ENCODE measurements around the gene NUMB. TPM values are rescaled to one million over a fixed set of nuclear protein-coding genes. Genes with fewer than 3 reads are reported as not detected.

The NUMB gene
- total RNA-seq, 1 donor from 2014 or later, result 92.4 TPM

- H3K4me1 Mint-ChIP-seq (ENCODE audit: low read depth), result peaks cover 7% of the 10 kb centered on the region
- no peak for DNase-seq (ENCODE audit: low spot score, unreplicated experiment)
- no peak overlapping the region for H3K27ac Mint-ChIP-seq
- no peaks in the 10 kb centered on the region for H3K9me3 Mint-ChIP-seq (ENCODE audit: low read depth)
- no peaks in the 10 kb centered on the region for H3K36me3 Mint-ChIP-seq (ENCODE audit: insufficient read depth)
- TF ChIP-seq CTCF (IDR thresholded peaks at IDR 0.05; ENCODE audit: unreplicated experiment), result no peak
- H3K4me3 Mint-ChIP-seq (ENCODE audit: low read depth), result no peak overlapping the region
- peaks cover 29% of the 10 kb centered on the region for H3K27me3 Mint-ChIP-seq
These were observed 228.3 kb downstream of the NUMB start for GRCh38 chr14:73230051-73230450.

- no peaks in the 10 kb centered on the region for H3K9me3 Mint-ChIP-seq (ENCODE audit: low read depth)
- peaks cover 6% of the 10 kb centered on the region for H3K4me1 Mint-ChIP-seq (ENCODE audit: low read depth)
- DNase-seq (ENCODE audit: low spot score, unreplicated experiment), result no peak
- no peak overlapping the region for H3K4me3 Mint-ChIP-seq (ENCODE audit: low read depth)
- peaks cover 10% of the 10 kb centered on the region for H3K27me3 Mint-ChIP-seq
- H3K27ac Mint-ChIP-seq, result no peak overlapping the region
- H3K36me3 Mint-ChIP-seq (ENCODE audit: insufficient read depth), result peaks cover 3% of the 10 kb centered on the region
- TF ChIP-seq CTCF (IDR thresholded peaks at IDR 0.05; ENCODE audit: unreplicated experiment), result no peak
These were observed 230.2 kb downstream of the NUMB start for GRCh38 chr14:73227812-73228781.

- H3K4me1 Mint-ChIP-seq (ENCODE audit: low read depth), result peaks cover 6% of the 10 kb centered on the region
- no peak for DNase-seq (ENCODE audit: low spot score, unreplicated experiment)
- H3K4me3 Mint-ChIP-seq (ENCODE audit: low read depth), result no peak overlapping the region
- H3K9me3 Mint-ChIP-seq (ENCODE audit: low read depth), result no peaks in the 10 kb centered on the region
- TF ChIP-seq CTCF (IDR thresholded peaks at IDR 0.05; ENCODE audit: unreplicated experiment), result no peak
- no peak overlapping the region for H3K27ac Mint-ChIP-seq
- H3K36me3 Mint-ChIP-seq (ENCODE audit: insufficient read depth), result peaks cover 6% of the 10 kb centered on the region
- H3K27me3 Mint-ChIP-seq, result no peaks in the 10 kb centered on the region
These were observed 232.8 kb downstream of the NUMB start for GRCh38 chr14:73225496-73225895.

Other genes with a start within 250 kb of the NUMB start
- gene PAPLN, start 221.0 kb downstream of the NUMB start, total RNA-seq, result 2.0 and 2.7 TPM in 2 replicates
- 15.3 and 16.5 TPM in 2 replicates for gene RIOX1, start 32.4 kb upstream of the NUMB start, total RNA-seq
- 4.0 and 5.2 TPM in 2 replicates for gene ACOT1, start 78.6 kb upstream of the NUMB start, total RNA-seq
- gene HEATR4, start 100.4 kb upstream of the NUMB start, total RNA-seq, result 0.50 and 0.51 TPM in 2 replicates
- 13.5 and 14.5 TPM in 2 replicates for gene ACOT2, start 110.7 kb upstream of the NUMB start, total RNA-seq
- gene ACOT4, start 133.3 kb upstream of the NUMB start, total RNA-seq, result 1.3 and 1.5 TPM in 2 replicates
- gene ACOT6, start 154.0 kb upstream of the NUMB start, total RNA-seq, result not detected in 2 replicates
- gene DNAL1, start 186.4 kb upstream of the NUMB start, total RNA-seq, result 27.7 and 29.9 TPM in 2 replicates